Measurements from ENCODE around the gene CMPK2. TPM values are rescaled to one million over a fixed set of nuclear protein-coding genes. Genes with fewer than 3 reads are reported as not detected.

The CMPK2 gene
- total and polyA plus RNA-seq, 10 of the 15 experiments (the other 5 are each of a cell fraction or from before 2014, with no cell fraction given), result 0.50 to 5.6 (median 3.2) TPM

DNA sequence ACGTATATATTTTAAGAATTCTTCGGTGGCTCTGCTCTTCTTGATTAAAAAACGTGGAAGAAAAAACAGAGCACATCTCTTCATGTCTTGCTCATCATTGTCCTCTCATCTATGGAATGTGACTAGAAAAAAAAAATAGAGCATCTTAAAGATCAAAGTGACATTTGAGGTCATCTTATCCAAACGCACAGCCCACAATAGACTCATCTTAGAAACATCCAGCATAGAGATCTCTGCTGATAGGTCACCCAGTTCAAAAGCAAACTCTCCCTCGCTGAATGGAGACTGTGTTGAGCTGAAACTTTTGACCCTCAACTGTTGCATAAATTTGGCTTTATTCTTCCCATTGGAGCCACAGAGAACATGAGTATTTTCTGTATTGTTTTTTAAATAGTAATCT lies 65.2 kb downstream of the CMPK2 start:
- no peak overlapping the region for H2AFZ ChIP-seq (ENCODE audit: control insufficient read depth, low read depth, low read length)
- intact Hi-C loops (cut with micrococcal nuclease; ENCODE audit: unreplicated experiment), result no loop called here
- RAD21 ChIA-PET (ENCODE audit: unreplicated experiment), result no interaction called here
- in situ Hi-C loops (cut with MboI), result no loop called here
- no peak overlapping the region for H3K27ac ChIP-seq (ENCODE audit: control insufficient read depth, insufficient read depth)
- no peaks in the 10 kb centered on the region; the same call in 1 of the 2 replicates for H4K20me1 ChIP-seq (ENCODE audit: control insufficient read depth, insufficient read depth)
- H3K36me3 ChIP-seq (ENCODE audit: control insufficient read depth in 2 of 2, insufficient read depth in 2 of 2, low read length in 1 of 2), result no peaks in the 10 kb centered on the region
- H3K27me3 ChIP-seq (replicated peaks in 1 of 2; ENCODE audit: control insufficient read depth in 2 of 2, insufficient read depth in 2 of 2, low read length in 1 of 2), result peaks cover 0 to 4% of the 10 kb centered on the region in 2 experiments; a peak in 2 of 4 replicates
- no peaks in the 10 kb centered on the region for H3K4me1 ChIP-seq (ENCODE audit: control insufficient read depth, insufficient read depth, low read length)
- WGBS (ENCODE audit: insufficient coverage, insufficient replicate concordance, low lambda C conversion rate, missing lambda C conversion rate), result 28% methylated on average over 5 of the region's 5 CpGs
- H3K4me2 ChIP-seq (ENCODE audit: control insufficient read depth, insufficient read depth), result no peak overlapping the region
- DNase-seq (ENCODE audit: low read depth, low spot score) (no peak), ATAC-seq (no peak), FAIRE-seq (no peak)
- POLR2A ChIA-PET, result no interaction called here
- no peak for TF ChIP-seq TAF1 (IDR thresholded peaks at IDR 0.05; ENCODE audit: borderline replicate concordance, low read depth, low read length)
- no peak for TF ChIP-seq ATF2 (IDR thresholded peaks at IDR 0.05; ENCODE audit: low read length)
- no peak for TF ChIP-seq FOXM1 (IDR thresholded peaks at IDR 0.05; ENCODE audit: low read depth, low read length)
- no peak for TF ChIP-seq RUNX3 (IDR thresholded peaks at IDR 0.05; ENCODE audit: low read length)
- TF ChIP-seq ZBTB4 (CRISPR knock-in tag; IDR thresholded peaks at IDR 0.05), result no peak
- TF ChIP-seq STAT1 (conservative IDR thresholded peaks at IDR 0.05), result no peak
- no peak for TF ChIP-seq CEBPZ (IDR thresholded peaks at IDR 0.05; ENCODE audit: low read depth, low read length)
- no peak for TF ChIP-seq ETV6 (conservative IDR thresholded peaks at IDR 0.05 in 1 of 2, IDR thresholded peaks at IDR 0.05 in 1 of 2; ENCODE audit: borderline replicate concordance in 1 of 2, low read depth in 1 of 2)
- TF ChIP-seq BACH1 (IDR thresholded peaks at IDR 0.05; ENCODE audit: borderline replicate concordance), result no peak
- TF ChIP-seq NR2C2 (IDR thresholded peaks at IDR 0.05; ENCODE audit: borderline replicate concordance, control insufficient read depth, insufficient read length, low read depth), result no peak
- TF ChIP-seq KDM1A (IDR thresholded peaks at IDR 0.05; ENCODE audit: borderline replicate concordance), result no peak
- SMC1A ChIA-PET (ENCODE audit: uncharacterized antibody, unreplicated experiment), result no interaction called here
- no peak overlapping the region for H3K9ac ChIP-seq (ENCODE audit: control insufficient read depth, insufficient read depth, low read length)
- H3K4me3 ChIP-seq, result no peak overlapping the region
- CTCF ChIA-PET, result no interaction called here
- H3K9me3 ChIP-seq (replicated peaks; ENCODE audit: control insufficient read depth, insufficient read depth, low read length), result no peaks in the 10 kb centered on the region
- no peaks in the 10 kb centered on the region for H3K79me2 ChIP-seq (ENCODE audit: control insufficient read depth, insufficient read depth, low read length)
- no TSS peak for BruUV-seq (replicated peaks)

All from GM12878 (cell line).